ENCODE measurements around the gene TMEM179. TPM values are rescaled to one million over a fixed set of nuclear protein-coding genes. Genes with fewer than 3 reads are reported as not detected.
A peak's percentile ranks its signal among the peaks of the same experiment; 100 is the strongest.

TMEM179 gene
- total RNA-seq, 1 experiment from 2014 or later, result not detected

GRCh38 chr14:104553166-104554087 is 51.1 kb downstream of the TMEM179 start:
- Histone ChIP-seq H3K9me3 (peaks cover 5% of the 10 kb centered on the region; the same call in 1 of the 2 replicates), H3K4me1 (no peaks in the 10 kb centered on the region), H3K27me3 (replicated peaks; ENCODE audit: control insufficient read depth, insufficient read depth, low read length) (peaks cover 5% of the 10 kb centered on the region), H3K36me3 (ENCODE audit: control insufficient read depth, insufficient read depth, low read length) (no peaks in the 10 kb centered on the region), H3K4me3 (ENCODE audit: low read depth, low read length) (no peak overlapping the region)
- no peaks in the 10 kb centered on the region for H3K36me3 Mint-ChIP-seq (ENCODE audit: insufficient read depth, unreplicated experiment)
- peak in 1 of 2 experiments; percentile 26 for DNase-seq
- POLR2A ChIA-PET, result no interaction called here
- no peaks in the 10 kb centered on the region for H3K9me3 Mint-ChIP-seq (ENCODE audit: unreplicated experiment)
- no peak overlapping the region for H3K4me3 Mint-ChIP-seq (ENCODE audit: unreplicated experiment)
- no peak overlapping the region for H3K27ac Mint-ChIP-seq (ENCODE audit: unreplicated experiment)
- H3K27me3 Mint-ChIP-seq (ENCODE audit: insufficient read depth, unreplicated experiment), result peaks cover 33% of the 10 kb centered on the region
- TF ChIP-seq, protein P1, sequence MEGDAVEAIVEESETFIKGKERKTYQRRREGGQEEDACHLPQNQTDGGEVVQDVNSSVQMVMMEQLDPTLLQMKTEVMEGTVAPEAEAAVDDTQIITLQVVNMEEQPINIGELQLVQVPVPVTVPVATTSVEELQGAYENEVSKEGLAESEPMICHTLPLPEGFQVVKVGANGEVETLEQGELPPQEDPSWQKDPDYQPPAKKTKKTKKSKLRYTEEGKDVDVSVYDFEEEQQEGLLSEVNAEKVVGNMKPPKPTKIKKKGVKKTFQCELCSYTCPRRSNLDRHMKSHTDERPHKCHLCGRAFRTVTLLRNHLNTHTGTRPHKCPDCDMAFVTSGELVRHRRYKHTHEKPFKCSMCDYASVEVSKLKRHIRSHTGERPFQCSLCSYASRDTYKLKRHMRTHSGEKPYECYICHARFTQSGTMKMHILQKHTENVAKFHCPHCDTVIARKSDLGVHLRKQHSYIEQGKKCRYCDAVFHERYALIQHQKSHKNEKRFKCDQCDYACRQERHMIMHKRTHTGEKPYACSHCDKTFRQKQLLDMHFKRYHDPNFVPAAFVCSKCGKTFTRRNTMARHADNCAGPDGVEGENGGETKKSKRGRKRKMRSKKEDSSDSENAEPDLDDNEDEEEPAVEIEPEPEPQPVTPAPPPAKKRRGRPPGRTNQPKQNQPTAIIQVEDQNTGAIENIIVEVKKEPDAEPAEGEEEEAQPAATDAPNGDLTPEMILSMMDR (IDR thresholded peaks at IDR 0.05; ENCODE audit: insufficient read depth in 1 of 2, low read depth in 1 of 2, low read length in 1 of 2, severe bottlenecking in 1 of 2, unreplicated experiment in 1 of 2), result no peak
- no TSS peak for BruUV-seq (replicated peaks)
- H3K4me1 Mint-ChIP-seq (ENCODE audit: low read depth, unreplicated experiment), result no peaks in the 10 kb centered on the region
- intact Hi-C loops (cut with micrococcal nuclease; ENCODE audit: unreplicated experiment), result no loop called here
- CTCF ChIA-PET, result interaction anchor here (1.2 kb wide), 1 partner anchor 11 kb away, joined by 3 read pairs; no protein-coding TSS in a partner anchor

DNA sequence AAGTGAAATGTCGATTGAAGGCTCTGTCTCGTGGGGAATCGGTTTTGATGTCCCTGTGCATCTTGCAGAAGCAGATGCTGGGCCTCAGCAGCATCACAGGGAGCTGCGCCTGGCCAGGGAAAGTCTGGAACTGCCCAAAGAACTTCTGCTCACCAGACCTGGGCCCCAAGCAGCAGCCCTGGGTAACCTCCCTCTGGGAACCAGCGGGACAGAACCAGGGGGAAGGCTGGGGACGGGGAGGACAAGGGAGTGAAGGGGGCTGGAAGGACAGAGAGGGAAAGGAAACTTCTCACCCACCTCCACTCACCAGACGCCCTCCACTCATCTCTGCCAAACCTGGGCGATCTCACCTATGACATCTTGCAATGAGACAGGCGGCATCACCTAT is 51.8 kb downstream of the TMEM179 start:
- BruUV-seq (replicated peaks), result no TSS peak
- no peak for DNase-seq
- Histone ChIP-seq H3K27me3 (replicated peaks; ENCODE audit: control insufficient read depth, insufficient read depth, low read length) (peaks cover 4% of the 10 kb centered on the region), H3K4me1 (no peaks in the 10 kb centered on the region), H3K9me3 (peaks cover 5% of the 10 kb centered on the region; the same call in 1 of the 2 replicates), H3K36me3 (ENCODE audit: control insufficient read depth, insufficient read depth, low read length) (no peaks in the 10 kb centered on the region), H3K4me3 (ENCODE audit: low read depth, low read length) (no peak overlapping the region)
- peaks cover 33% of the 10 kb centered on the region for H3K27me3 Mint-ChIP-seq (ENCODE audit: insufficient read depth, unreplicated experiment)
- TF ChIP-seq, protein P1 (IDR thresholded peaks at IDR 0.05; ENCODE audit: insufficient read depth in 1 of 2, low read depth in 1 of 2, low read length in 1 of 2, severe bottlenecking in 1 of 2, unreplicated experiment in 1 of 2), result no peak
- H3K9me3 Mint-ChIP-seq (ENCODE audit: unreplicated experiment), result no peaks in the 10 kb centered on the region
- intact Hi-C loops (cut with micrococcal nuclease; ENCODE audit: unreplicated experiment), result no loop called here
- no peak overlapping the region for H3K27ac Mint-ChIP-seq (ENCODE audit: unreplicated experiment)
- H3K36me3 Mint-ChIP-seq (ENCODE audit: insufficient read depth, unreplicated experiment), result no peaks in the 10 kb centered on the region
- no peak overlapping the region for H3K4me3 Mint-ChIP-seq (ENCODE audit: unreplicated experiment)
- POLR2A ChIA-PET, result no interaction called here
- CTCF ChIA-PET, result interaction anchor here (1.2 kb wide), 1 partner anchor 12 kb away, joined by 3 read pairs; no protein-coding TSS in a partner anchor
- H3K4me1 Mint-ChIP-seq (ENCODE audit: low read depth, unreplicated experiment), result no peaks in the 10 kb centered on the region

DNA sequence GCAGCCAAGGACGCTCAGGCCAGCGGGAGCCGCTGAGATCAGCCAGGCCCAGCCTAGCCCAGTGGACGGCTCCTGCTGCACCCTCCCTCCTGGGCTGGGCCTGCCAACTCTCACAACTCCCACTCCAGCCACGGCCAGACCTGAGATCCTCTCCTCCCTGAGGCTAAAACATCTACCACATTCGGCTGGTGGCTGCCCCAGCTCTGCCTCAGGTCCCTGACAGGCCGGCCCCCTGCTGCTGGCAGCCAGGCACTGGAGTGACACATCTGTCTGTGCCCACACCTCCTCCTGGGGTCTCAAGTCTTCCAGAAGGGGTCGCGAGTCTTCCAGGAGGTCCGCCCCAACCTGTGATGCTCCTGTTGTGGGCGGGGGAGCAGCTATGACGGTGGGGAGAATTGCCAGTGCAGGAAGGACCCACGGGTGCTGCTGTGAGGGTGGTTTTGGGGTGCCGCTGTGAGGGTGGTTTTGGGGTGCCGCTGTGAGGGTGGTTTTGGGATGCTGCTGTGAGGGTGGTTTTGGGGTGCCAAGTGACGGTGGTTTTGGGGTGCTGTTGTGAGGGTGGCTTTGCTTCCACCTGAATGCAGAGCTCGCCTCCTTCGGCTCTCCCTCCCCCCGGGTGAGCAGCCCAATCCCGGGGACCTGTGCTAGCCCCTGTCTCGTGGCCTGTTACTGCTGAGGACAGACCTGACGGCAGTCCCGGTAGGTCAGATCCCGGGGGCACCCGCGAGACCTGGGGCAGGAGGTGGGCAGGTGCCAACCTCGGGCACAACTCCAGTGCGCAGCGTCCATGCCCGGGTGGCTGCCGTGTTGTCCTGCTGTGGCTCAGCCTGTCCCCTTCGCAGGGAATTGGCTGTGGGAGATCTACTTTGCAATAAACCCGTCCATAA is 52.5 kb downstream of the TMEM179 start:
- BruUV-seq (replicated peaks), result no TSS peak
- POLR2A ChIA-PET, result no interaction called here
- TF ChIP-seq, protein P1 (IDR thresholded peaks at IDR 0.05; ENCODE audit: insufficient read depth in 1 of 2, low read depth in 1 of 2, low read length in 1 of 2, severe bottlenecking in 1 of 2, unreplicated experiment in 1 of 2), result no peak
- no peaks in the 10 kb centered on the region for H3K4me1 ChIP-seq
- no peaks in the 10 kb centered on the region for H3K36me3 ChIP-seq (ENCODE audit: control insufficient read depth, insufficient read depth, low read length)
- intact Hi-C loops (cut with micrococcal nuclease; ENCODE audit: unreplicated experiment), result no loop called here
- H3K4me3 Mint-ChIP-seq (ENCODE audit: unreplicated experiment), result no peak overlapping the region
- CTCF ChIA-PET, result no interaction called here
- no peaks in the 10 kb centered on the region for H3K4me1 Mint-ChIP-seq (ENCODE audit: low read depth, unreplicated experiment)
- no peak overlapping the region for H3K4me3 ChIP-seq (ENCODE audit: low read depth, low read length)
- H3K9me3 Mint-ChIP-seq (ENCODE audit: unreplicated experiment), result no peaks in the 10 kb centered on the region
- peak in 1 of 2 experiments; percentile 33 for DNase-seq
- H3K27me3 ChIP-seq (replicated peaks; ENCODE audit: control insufficient read depth, insufficient read depth, low read length), result peaks cover 3% of the 10 kb centered on the region
- no peaks in the 10 kb centered on the region for H3K36me3 Mint-ChIP-seq (ENCODE audit: insufficient read depth, unreplicated experiment)
- peaks cover 5% of the 10 kb centered on the region; the same call in 1 of the 2 replicates for H3K9me3 ChIP-seq
- H3K27me3 Mint-ChIP-seq (ENCODE audit: insufficient read depth, unreplicated experiment), result peaks cover 34% of the 10 kb centered on the region
- H3K27ac Mint-ChIP-seq (ENCODE audit: unreplicated experiment), result no peak overlapping the region

Measured in Caco-2 (cell line).